SH-SY5Y (cell line): ENCODE results near the gene PPP4R3B.

ENCODE experiments used
- GATA2 ChIP-seq: IDR thresholded peaks from 2 replicates; pipeline ENCODE4 v1.6.1; 2011; ENCODE audit warnings: mild to moderate bottlenecking, low read depth, low read length
- GATA3 ChIP-seq: IDR thresholded peaks from 2 replicates; pipeline ENCODE4 v1.6.1; 2011; ENCODE audit warnings: low read depth, mild to moderate bottlenecking, low read length, moderate library complexity

Gene PPP4R3B

GRCh38 chr2:55500025-55500424 lies 117.4 kb downstream of the PPP4R3B start:
- TF ChIP-seq GATA2 (no peak), GATA3 (no peak)

GRCh38 chr2:55498582-55498981 lies 118.8 kb downstream of the PPP4R3B start:
- no peak for TF ChIP-seq GATA3
- TF ChIP-seq GATA2, result no peak
